HG02938 (cell line): Measurements from ENCODE around the gene ECSCR.
A peak's percentile ranks its signal among the peaks of the same experiment; 100 is the strongest.
"Not testable (repeated sequence)": the region's sequence is repeated elsewhere in the genome, so short reads cannot be mapped to it uniquely, and the experiment has no call there.

Experiments used
- ATAC-seq: cut with Tn5 transposase; IDR thresholded peaks from one replicate; pipeline ENCODE4 v1.9.1; 2021; ENCODE audit warnings: mild to moderate bottlenecking, moderate library complexity; ENCODE audit not compliant: unreplicated experiment

The ECSCR gene

GRCh38 chr5:139446956-139447779, 15.4 kb downstream of the ECSCR start:
- ATAC-seq: peak; percentile 49

- ATAC-seq: no peak
Observed at GRCh38 chr5:139445325-139446170, 17.0 kb downstream of the ECSCR start.

GRCh38 chr5:139443831-139444453, 18.6 kb downstream of the ECSCR start:
- ATAC-seq: no peak

- ATAC-seq: not testable (repeated sequence)
Observed at GRCh38 chr5:139440416-139440815, 22.1 kb downstream of the ECSCR start.

- peak; percentile 79 for ATAC-seq
Observed at GRCh38 chr5:139439013-139439903, 23.3 kb downstream of the ECSCR start, which contains the start of gene DNAJC18. Gene DNAJC18 (minus strand): TSS chr5:139439525. CDS start chr5:139439445, 80 bp downstream.

GRCh38 chr5:139438707-139439012, 23.9 kb downstream of the ECSCR start:
- no peak for ATAC-seq

- no peak for ATAC-seq
Observed at GRCh38 chr5:139435676-139436075, 26.9 kb downstream of the ECSCR start.

GRCh38 chr5:139431706-139432105, 30.8 kb downstream of the ECSCR start:
- ATAC-seq: no peak

GRCh38 chr5:139430015-139430414, 32.5 kb downstream of the ECSCR start:
- no peak for ATAC-seq

GRCh38 chr5:139426203-139426885, 36.2 kb downstream of the ECSCR start:
- ATAC-seq: no peak

GRCh38 chr5:139425497-139425896, 37.0 kb downstream of the ECSCR start:
- ATAC-seq: no peak

GRCh38 chr5:139422307-139422893, 40.1 kb downstream of the ECSCR start:
- no peak for ATAC-seq

- no peak for ATAC-seq
Observed at GRCh38 chr5:139419226-139420192, 43.0 kb downstream of the ECSCR start.

- no peak for ATAC-seq
Observed at GRCh38 chr5:139418793-139419192, 43.8 kb downstream of the ECSCR start.

GRCh38 chr5:139417214-139417613, 45.3 kb downstream of the ECSCR start:
- no peak for ATAC-seq

GRCh38 chr5:139416651-139417050, 45.9 kb downstream of the ECSCR start:
- no peak for ATAC-seq

GRCh38 chr5:139415869-139416268, 46.7 kb downstream of the ECSCR start:
- no peak for ATAC-seq

- no peak for ATAC-seq
Observed at GRCh38 chr5:139415221-139415861, 47.2 kb downstream of the ECSCR start.
